Astrocyte of the cerebellum (primary cell): ENCODE measurements around the gene INSYN1.
A peak's percentile ranks its signal among the peaks of the same experiment; 100 is the strongest.

Experiments
- DNase-seq: peaks from one replicate; pipeline ENCODE4 v3.0.0-alpha.2; 2011; ENCODE audit warnings: low read depth
- H3K4me3 ChIP-seq: 2 replicates; pipeline ENCODE4 v1.5.1; 2011; ENCODE audit warnings: mild to moderate bottlenecking, low read depth, low read length, moderate library complexity
- CTCF ChIP-seq: IDR thresholded peaks from 2 replicates; pipeline ENCODE4 v1.5.1; 2012; ENCODE audit warnings: low read length, low read depth, moderate library complexity, mild to moderate bottlenecking; ENCODE audit errors: missing control alignments
- in situ Hi-C: cut with HindIII; loops from 2 replicates; pipeline ENCODE4 v1.10.0; 2017; ENCODE audit warnings: low sequenced_read_pairs

The INSYN1 gene

GRCh38 chr15:73753250-73754130, at the start of gene INSYN1:
INSYN1 (minus strand) TSS chr15:73753351; CDS start chr15:73751130, 2,221 bp downstream.
- in situ Hi-C loops = no loop called here
- peak within 1 kb of the TSS; percentile 43 for H3K4me3 ChIP-seq
- DNase-seq = no peak
- no peak for TF ChIP-seq CTCF

- no peak for TF ChIP-seq CTCF
- DNase-seq = no peak
- in situ Hi-C loops = no loop called here
- H3K4me3 ChIP-seq = no peak overlapping the region
Measured at GRCh38 chr15:73802431-73803041, 49.4 kb upstream of the INSYN1 start.

GRCh38 chr15:73800662-73801345, 47.7 kb upstream of the INSYN1 start:
- no peak overlapping the region for H3K4me3 ChIP-seq
- in situ Hi-C loops = no loop called here
- DNase-seq = peak; percentile 71
- no peak for TF ChIP-seq CTCF

- TF ChIP-seq CTCF = no peak
- no peak for DNase-seq
- in situ Hi-C loops = no loop called here
- no peak overlapping the region for H3K4me3 ChIP-seq
Measured at GRCh38 chr15:73799466-73799865, 46.3 kb upstream of the INSYN1 start.

- in situ Hi-C loops = no loop called here
- no peak for TF ChIP-seq CTCF
- DNase-seq = no peak
- H3K4me3 ChIP-seq = no peak overlapping the region
Measured at GRCh38 chr15:73797366-73798158, 44.4 kb upstream of the INSYN1 start.

DNA sequence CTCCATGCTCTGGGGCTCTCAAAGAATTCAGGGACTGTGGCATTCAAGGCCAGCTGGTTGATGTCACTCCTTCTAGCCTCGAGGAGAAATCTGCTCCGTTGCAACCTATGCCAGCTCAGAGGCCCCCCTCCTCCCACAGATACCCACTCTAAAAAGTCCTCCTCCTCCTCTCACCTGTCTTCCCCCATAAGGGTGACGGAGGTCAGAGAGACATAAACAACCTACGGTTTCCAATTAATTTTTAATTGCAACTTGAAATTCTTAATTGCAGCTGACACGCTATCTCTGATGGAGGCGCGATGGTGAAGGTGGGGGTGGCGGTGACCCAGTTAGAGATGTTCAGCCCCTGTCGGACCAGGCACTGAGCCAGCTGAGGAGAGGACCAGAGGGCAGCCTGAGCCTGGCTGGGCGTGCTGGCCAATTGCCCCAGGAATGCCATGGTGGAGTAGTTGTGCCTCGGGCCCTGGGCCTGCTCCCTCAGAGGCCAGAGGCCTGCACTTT, 43.2 kb upstream of the INSYN1 start:
- TF ChIP-seq CTCF = no peak
- no peak for DNase-seq
- H3K4me3 ChIP-seq = no peak overlapping the region
- in situ Hi-C loops = no loop called here
